ENCODE measurements around the gene CD36. TPM values are rescaled to one million over a fixed set of nuclear protein-coding genes. Genes with fewer than 3 reads are reported as not detected.

CD36 gene
- total and polyA plus RNA-seq, 4 experiments from 2014 or later: 0.30 to 4.3 (median 3.6) TPM; not detected in 1

DNA sequence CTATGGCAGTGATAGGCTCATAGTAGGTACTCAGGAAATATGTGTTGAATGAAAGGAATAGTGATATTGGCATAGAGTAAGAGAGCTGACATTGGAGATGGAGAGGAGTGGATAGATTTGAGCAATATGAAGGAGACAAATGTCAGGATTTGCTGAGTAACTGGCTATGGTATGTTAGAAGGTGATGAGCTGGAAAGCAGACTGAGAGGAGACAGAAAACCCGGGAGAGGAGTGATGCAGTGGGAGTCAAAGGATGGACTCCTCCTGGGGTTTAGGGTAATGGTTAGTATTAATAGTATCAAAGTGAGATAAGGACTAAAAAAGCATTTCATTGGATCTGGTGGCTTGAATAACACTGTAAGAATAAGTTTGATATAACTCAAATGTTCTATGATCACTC, 64.8 kb downstream of the CD36 start:
- no peaks in the 10 kb centered on the region for H3K27me3 Mint-ChIP-seq
- H3K9me3 Mint-ChIP-seq: peaks cover 0 to 4% (median 0%) of the 10 kb centered on the region in 8 donors
- Histone ChIP-seq H3K27ac (ENCODE audit: low read depth, low read length) (no peak overlapping the region), H3K27me3 (ENCODE audit: insufficient read depth, low read length) (no peaks in the 10 kb centered on the region), H3K4me3 (ENCODE audit: low read length in 2 of 2) (no peak overlapping the region), H3K36me3 (ENCODE audit: insufficient read depth, low read length) (no peaks in the 10 kb centered on the region), H3K9me3 (ENCODE audit: control insufficient read depth in 1 of 2, low read length in 2 of 2) (no peaks in the 10 kb centered on the region), H3K4me1 (ENCODE audit: insufficient read depth, low read length) (no peaks in the 10 kb centered on the region)
- intact Hi-C loops (cut with micrococcal nuclease): no loop called here
- no peaks in the 10 kb centered on the region for H3K4me1 Mint-ChIP-seq
- no peaks in the 10 kb centered on the region for H3K36me3 Mint-ChIP-seq
- no peak overlapping the region for H3K4me3 Mint-ChIP-seq
- ChIA-PET CTCF (ENCODE audit: partially characterized antibody) (no interaction called here), POLR2A (ENCODE audit: partially characterized antibody) (no interaction called here)
- no peak for DNase-seq
- no peak overlapping the region for H3K27ac Mint-ChIP-seq

DNA sequence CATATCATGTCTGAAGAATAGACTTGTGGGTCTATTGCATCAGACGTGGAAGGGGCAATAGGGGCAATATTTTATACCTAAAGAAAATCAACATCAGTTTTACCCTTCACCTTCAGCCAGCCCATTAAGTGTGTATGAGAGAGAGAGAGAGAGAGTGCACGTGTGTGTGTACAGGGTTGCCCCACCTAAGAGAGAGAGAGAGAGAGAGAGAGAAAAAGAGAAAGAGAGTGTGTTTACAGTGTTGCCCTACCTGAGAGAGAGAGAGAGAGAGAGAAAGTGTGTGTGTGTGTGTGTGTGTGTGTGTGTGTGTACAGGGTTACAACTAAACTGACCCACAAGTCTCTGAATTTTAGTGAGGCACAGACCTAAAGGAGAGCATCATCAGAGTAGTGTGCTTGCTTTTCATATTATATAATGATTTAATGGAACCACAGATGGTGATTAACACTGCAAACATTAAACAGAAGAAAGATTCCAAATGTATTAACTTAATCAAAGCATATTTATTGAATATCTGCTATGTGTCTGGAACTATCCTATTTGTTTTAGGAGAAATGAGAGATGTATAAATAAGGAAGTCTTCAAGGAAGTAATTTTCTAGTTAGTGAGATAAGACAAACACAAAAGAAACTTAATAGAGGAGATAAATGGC, 66.8 kb downstream of the CD36 start:
- Histone ChIP-seq H3K27me3 (ENCODE audit: insufficient read depth, low read length) (no peaks in the 10 kb centered on the region), H3K4me1 (ENCODE audit: insufficient read depth, low read length) (no peaks in the 10 kb centered on the region), H3K36me3 (ENCODE audit: insufficient read depth, low read length) (no peaks in the 10 kb centered on the region), H3K9me3 (ENCODE audit: control insufficient read depth in 1 of 2, low read length in 2 of 2) (no peaks in the 10 kb centered on the region), H3K27ac (ENCODE audit: low read depth, low read length) (no peak overlapping the region), H3K4me3 (ENCODE audit: low read length in 2 of 2) (no peak overlapping the region)
- no peak for DNase-seq
- ChIA-PET CTCF (ENCODE audit: partially characterized antibody) (no interaction called here), POLR2A (ENCODE audit: partially characterized antibody) (no interaction called here)
- H3K9me3 Mint-ChIP-seq: peaks cover 0 to 5% (median 1%) of the 10 kb centered on the region in 8 donors
- no peaks in the 10 kb centered on the region for H3K4me1 Mint-ChIP-seq
- no peaks in the 10 kb centered on the region for H3K36me3 Mint-ChIP-seq
- no peak overlapping the region for H3K27ac Mint-ChIP-seq
- no peaks in the 10 kb centered on the region for H3K27me3 Mint-ChIP-seq
- no peak overlapping the region for H3K4me3 Mint-ChIP-seq
- intact Hi-C loops (cut with micrococcal nuclease): no loop called here

DNA sequence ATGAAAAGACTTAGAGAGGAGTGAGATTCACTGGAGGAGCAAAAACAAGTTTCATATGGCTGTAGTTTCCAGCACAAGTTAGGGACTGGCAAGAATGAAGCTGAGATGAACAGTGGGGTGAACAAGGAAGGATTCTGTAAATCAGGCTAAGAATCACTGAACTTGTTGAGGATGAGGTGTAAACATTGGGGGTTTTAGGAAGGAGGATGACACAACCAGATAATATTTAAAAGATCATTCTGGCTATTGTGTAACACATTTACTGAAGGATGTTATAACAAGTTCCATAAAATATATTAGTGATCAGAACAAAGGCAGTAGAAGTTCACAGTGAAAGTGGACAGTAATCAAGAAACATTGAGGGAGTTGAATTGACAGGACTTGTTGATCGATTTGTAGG, 68.9 kb downstream of the CD36 start:
- peaks cover 0 to 9% (median 2%) of the 10 kb centered on the region in 8 donors for H3K9me3 Mint-ChIP-seq
- CTCF ChIA-PET (ENCODE audit: partially characterized antibody): no interaction called here
- no peaks in the 10 kb centered on the region for H3K9me3 ChIP-seq (ENCODE audit: control insufficient read depth in 1 of 2, low read length in 2 of 2)

DNA sequence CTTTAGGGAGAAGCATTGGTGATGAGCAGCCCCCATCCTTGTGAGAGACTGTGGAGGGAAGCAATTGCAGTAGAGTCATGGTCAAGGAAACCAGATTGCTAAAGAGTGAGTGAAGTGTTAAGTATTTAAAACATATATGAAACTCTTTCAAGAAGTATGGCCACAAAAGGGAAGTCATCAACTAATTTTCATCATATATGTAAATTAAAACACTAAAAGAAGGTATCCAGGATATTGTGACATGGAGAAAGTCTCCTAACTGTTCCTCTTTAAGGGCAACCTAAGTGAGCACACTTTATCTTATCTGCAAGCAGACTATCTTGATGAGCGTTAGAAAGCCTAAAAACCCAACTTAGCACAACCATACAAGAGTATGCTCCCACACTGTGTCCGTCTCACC, 69.7 kb downstream of the CD36 start:
- CTCF ChIA-PET (ENCODE audit: partially characterized antibody): no interaction called here
- Histone ChIP-seq H3K36me3 (ENCODE audit: insufficient read depth, low read length) (no peaks in the 10 kb centered on the region), H3K27ac (ENCODE audit: low read depth, low read length) (no peak overlapping the region), H3K9me3 (ENCODE audit: control insufficient read depth in 1 of 2, low read length in 2 of 2) (no peaks in the 10 kb centered on the region), H3K27me3 (ENCODE audit: insufficient read depth, low read length) (no peaks in the 10 kb centered on the region), H3K4me3 (ENCODE audit: low read length in 2 of 2) (no peak overlapping the region), H3K4me1 (ENCODE audit: insufficient read depth, low read length) (no peaks in the 10 kb centered on the region)
- H3K36me3 Mint-ChIP-seq: no peaks in the 10 kb centered on the region
- intact Hi-C loops (cut with micrococcal nuclease): no loop called here
- H3K27ac Mint-ChIP-seq: no peak overlapping the region
- no peak for DNase-seq
- H3K4me3 Mint-ChIP-seq: no peak overlapping the region
- POLR2A ChIA-PET (ENCODE audit: partially characterized antibody): no interaction called here
- no peaks in the 10 kb centered on the region for H3K27me3 Mint-ChIP-seq
- peaks cover 0 to 9% (median 2%) of the 10 kb centered on the region in 8 donors for H3K9me3 Mint-ChIP-seq
- no peaks in the 10 kb centered on the region for H3K4me1 Mint-ChIP-seq

More for the DNA sequence above, 68.9 kb downstream of the CD36 start:
- DNase-seq: no peak
- Histone ChIP-seq H3K27ac (ENCODE audit: low read depth, low read length) (no peak overlapping the region), H3K4me1 (ENCODE audit: insufficient read depth, low read length) (no peaks in the 10 kb centered on the region), H3K27me3 (ENCODE audit: insufficient read depth, low read length) (no peaks in the 10 kb centered on the region), H3K4me3 (ENCODE audit: low read length in 2 of 2) (no peak overlapping the region), H3K36me3 (ENCODE audit: insufficient read depth, low read length) (no peaks in the 10 kb centered on the region)
- POLR2A ChIA-PET (ENCODE audit: partially characterized antibody): no interaction called here
- H3K27ac Mint-ChIP-seq: no peak overlapping the region
- H3K4me1 Mint-ChIP-seq: no peaks in the 10 kb centered on the region
- no peaks in the 10 kb centered on the region for H3K27me3 Mint-ChIP-seq
- no peaks in the 10 kb centered on the region for H3K36me3 Mint-ChIP-seq
- H3K4me3 Mint-ChIP-seq: no peak overlapping the region
- intact Hi-C loops (cut with micrococcal nuclease): no loop called here

DNA sequence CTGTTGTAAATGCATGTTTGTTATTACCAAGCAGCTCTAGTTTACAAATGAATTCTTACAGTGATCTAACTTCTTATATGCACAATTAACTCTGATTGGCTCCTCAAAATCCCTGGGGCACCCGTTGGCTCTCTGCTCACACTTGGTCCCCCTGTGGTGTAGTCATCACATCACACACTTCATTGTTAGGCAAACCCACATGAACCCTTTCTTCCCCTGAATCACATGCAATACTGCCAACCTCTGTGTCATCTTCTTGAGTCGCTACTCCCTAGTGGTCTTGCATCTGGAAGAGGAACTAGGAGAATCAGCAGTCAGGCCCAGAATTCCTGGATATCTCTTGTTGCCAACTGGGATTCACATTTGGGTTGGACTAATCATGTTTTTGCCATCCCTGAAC, 73.1 kb downstream of the CD36 start:
- Histone ChIP-seq H3K36me3 (ENCODE audit: insufficient read depth, low read length) (no peaks in the 10 kb centered on the region), H3K27ac (ENCODE audit: low read depth, low read length) (no peak overlapping the region), H3K4me3 (ENCODE audit: low read length in 2 of 2) (no peak overlapping the region), H3K4me1 (ENCODE audit: insufficient read depth, low read length) (no peaks in the 10 kb centered on the region), H3K9me3 (ENCODE audit: control insufficient read depth in 1 of 2, low read length in 2 of 2) (no peaks in the 10 kb centered on the region), H3K27me3 (ENCODE audit: insufficient read depth, low read length) (no peaks in the 10 kb centered on the region)
- DNase-seq: no peak
- peaks cover 0 to 9% (median under 1%) of the 10 kb centered on the region in 8 donors for H3K9me3 Mint-ChIP-seq
- no peak overlapping the region for H3K27ac Mint-ChIP-seq
- no peak overlapping the region for H3K4me3 Mint-ChIP-seq
- H3K4me1 Mint-ChIP-seq: no peaks in the 10 kb centered on the region
- ChIA-PET POLR2A (ENCODE audit: partially characterized antibody) (no interaction called here), CTCF (ENCODE audit: partially characterized antibody) (no interaction called here)
- no peaks in the 10 kb centered on the region for H3K27me3 Mint-ChIP-seq
- intact Hi-C loops (cut with micrococcal nuclease): no loop called here
- no peaks in the 10 kb centered on the region for H3K36me3 Mint-ChIP-seq

DNA sequence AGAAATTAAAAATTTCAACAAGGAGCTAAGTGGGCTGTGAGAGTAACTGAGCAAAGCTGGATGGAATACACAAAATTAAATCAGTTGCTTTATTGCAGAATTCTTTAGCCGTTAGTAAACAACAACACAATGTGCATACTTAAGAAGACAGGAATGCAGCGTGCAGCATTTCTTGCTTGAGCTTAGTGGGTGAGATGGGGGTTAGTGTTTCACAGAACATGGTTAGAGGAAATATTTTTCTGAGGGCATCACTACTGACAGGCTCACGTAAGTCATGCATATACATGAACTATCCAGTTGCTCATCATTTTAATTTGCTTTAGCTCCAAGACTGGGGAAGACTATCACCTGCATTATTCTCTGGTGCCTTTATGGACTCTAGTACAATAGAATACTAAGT, 80.8 kb downstream of the CD36 start:
- H3K4me1 Mint-ChIP-seq: no peaks in the 10 kb centered on the region
- H3K36me3 ChIP-seq (ENCODE audit: insufficient read depth, low read length): no peaks in the 10 kb centered on the region
- POLR2A ChIA-PET (ENCODE audit: partially characterized antibody): no interaction called here
- no peaks in the 10 kb centered on the region for H3K9me3 ChIP-seq (ENCODE audit: control insufficient read depth in 1 of 2, low read length in 2 of 2)
- no peak overlapping the region for H3K4me3 ChIP-seq (ENCODE audit: low read length in 2 of 2)
- no peak overlapping the region for H3K27ac ChIP-seq (ENCODE audit: low read depth, low read length)
- CTCF ChIA-PET (ENCODE audit: partially characterized antibody): no interaction called here
- no peak for DNase-seq
- peaks cover 2 to 8% (median 4%) of the 10 kb centered on the region in 8 donors for H3K9me3 Mint-ChIP-seq
- no peaks in the 10 kb centered on the region for H3K4me1 ChIP-seq (ENCODE audit: insufficient read depth, low read length)
- H3K27me3 ChIP-seq (ENCODE audit: insufficient read depth, low read length): no peaks in the 10 kb centered on the region
- intact Hi-C loops (cut with micrococcal nuclease): no loop called here
- no peaks in the 10 kb centered on the region for H3K36me3 Mint-ChIP-seq
- no peak overlapping the region for H3K4me3 Mint-ChIP-seq
- no peak overlapping the region for H3K27ac Mint-ChIP-seq
- no peaks in the 10 kb centered on the region for H3K27me3 Mint-ChIP-seq

DNA sequence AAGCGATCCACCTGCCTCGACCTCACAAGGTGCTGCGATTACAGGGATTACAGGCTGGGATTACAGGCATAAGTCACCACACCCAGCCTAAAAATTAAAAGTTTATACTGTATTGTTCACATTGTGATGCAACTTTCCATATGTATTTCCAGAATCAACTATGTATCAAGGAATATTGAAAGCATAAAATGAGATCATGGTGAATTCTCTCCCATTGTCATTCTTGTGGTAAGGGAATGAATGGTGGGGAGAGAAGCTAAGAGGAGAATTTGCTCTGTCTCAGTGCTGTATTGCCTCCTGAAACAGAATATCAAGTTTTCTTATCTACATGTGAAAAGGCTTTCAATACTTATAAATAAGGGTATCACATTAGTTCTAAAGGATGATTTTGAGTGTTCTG, 81.7 kb downstream of the CD36 start:
- H3K4me3 ChIP-seq (ENCODE audit: low read length in 2 of 2): no peak overlapping the region
- H3K9me3 ChIP-seq (ENCODE audit: control insufficient read depth in 1 of 2, low read length in 2 of 2): no peaks in the 10 kb centered on the region
- Mint-ChIP-seq H3K9me3 (peaks cover 2 to 8% (median 4%) of the 10 kb centered on the region in 8 donors), H3K4me3 (no peak overlapping the region), H3K36me3 (no peaks in the 10 kb centered on the region), H3K27ac (no peak overlapping the region), H3K4me1 (no peaks in the 10 kb centered on the region), H3K27me3 (no peaks in the 10 kb centered on the region)
- H3K27ac ChIP-seq (ENCODE audit: low read depth, low read length): no peak overlapping the region
- DNase-seq: no peak
- H3K27me3 ChIP-seq (ENCODE audit: insufficient read depth, low read length): no peaks in the 10 kb centered on the region
- CTCF ChIA-PET (ENCODE audit: partially characterized antibody): no interaction called here
- intact Hi-C loops (cut with micrococcal nuclease): no loop called here
- POLR2A ChIA-PET (ENCODE audit: partially characterized antibody): no interaction called here
- H3K4me1 ChIP-seq (ENCODE audit: insufficient read depth, low read length): no peaks in the 10 kb centered on the region
- no peaks in the 10 kb centered on the region for H3K36me3 ChIP-seq (ENCODE audit: insufficient read depth, low read length)

Data from CD4-positive, alpha-beta memory T cell (primary cell).